GM21367 (cell line): ENCODE data around the gene KCNH1.

Experiments
- ATAC-seq: cut with Tn5 transposase; IDR thresholded peaks from one replicate; pipeline ENCODE4 v1.9.1; 2021; ENCODE audit not compliant: unreplicated experiment

KCNH1 gene

DNA sequence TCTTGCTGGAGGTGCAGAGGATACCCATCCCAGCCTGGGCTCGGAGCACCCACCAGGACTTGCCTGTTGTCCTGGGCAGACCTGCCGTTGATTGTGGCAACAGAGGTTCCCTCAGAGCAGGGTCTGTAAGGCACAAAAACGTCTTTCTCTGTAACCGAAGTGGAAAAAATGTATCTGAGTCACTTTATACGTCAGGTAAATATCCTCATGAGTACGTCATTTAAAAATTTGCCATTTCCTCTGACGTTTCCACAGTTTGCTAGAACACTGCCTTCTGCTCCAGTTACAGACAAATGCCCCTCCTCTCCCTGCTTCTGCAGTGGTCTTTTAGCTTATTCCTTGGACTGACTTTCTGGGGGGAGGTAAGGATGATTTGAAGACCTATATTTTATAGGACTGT is 478.4 kb downstream of the KCNH1 start:
- no peak for ATAC-seq

GRCh38 chr1:210654176-210654981 is 479.6 kb downstream of the KCNH1 start:
- ATAC-seq, result no peak

GRCh38 chr1:210653771-210654170 is 480.2 kb downstream of the KCNH1 start:
- no peak for ATAC-seq

DNA sequence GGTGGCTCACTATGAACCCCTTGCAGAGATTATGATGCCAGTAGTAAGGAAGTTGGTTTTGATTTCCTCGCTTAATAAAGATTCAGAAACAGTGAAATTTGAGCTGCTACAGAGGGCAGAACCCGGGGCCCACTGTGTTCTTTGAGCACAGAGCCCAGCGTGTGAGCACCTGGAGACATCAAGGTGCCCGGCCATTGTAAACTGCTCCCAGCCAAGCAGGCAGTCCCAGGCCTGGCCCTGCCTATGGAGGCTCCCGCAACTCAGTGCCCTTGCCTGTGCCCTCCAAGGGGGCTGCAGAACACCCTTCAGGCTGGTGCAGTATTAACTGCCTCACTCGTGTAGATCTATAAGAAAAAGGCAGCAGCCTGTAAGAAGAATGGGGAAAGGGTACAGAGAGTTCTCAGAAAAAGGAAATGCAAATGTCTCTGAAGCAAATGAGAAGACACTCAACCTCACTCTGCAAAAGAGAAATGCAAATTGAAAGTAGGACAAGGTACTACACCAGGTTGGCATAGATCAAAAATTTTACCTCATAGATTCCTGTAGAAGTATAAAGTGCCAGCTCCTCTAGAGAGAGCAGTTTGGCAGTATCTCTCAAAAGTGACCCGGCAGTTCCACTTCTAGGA is 481.5 kb downstream of the KCNH1 start:
- ATAC-seq, result no peak

DNA sequence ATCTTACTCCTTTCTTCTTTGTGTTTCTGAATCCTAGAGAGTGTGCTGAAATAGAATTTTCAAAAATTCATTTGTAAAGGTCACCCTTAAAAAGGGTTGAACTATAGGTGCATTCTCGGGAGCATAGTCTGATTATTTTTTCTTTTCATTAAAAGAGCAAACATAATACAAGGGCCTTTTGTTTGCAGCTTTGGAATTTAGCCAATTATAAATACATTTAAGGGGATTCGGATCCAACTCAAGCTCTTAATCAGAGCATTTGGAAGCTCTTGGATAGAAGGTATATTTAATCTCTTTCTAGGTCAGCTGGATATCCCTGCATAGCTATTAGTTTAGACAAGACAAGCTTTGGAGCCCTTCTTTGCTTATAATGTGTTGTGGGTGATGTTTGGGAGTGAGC is 483.5 kb downstream of the KCNH1 start:
- ATAC-seq, result no peak

GRCh38 chr1:210648588-210649269 is 485.2 kb downstream of the KCNH1 start:
- ATAC-seq, result no peak

GRCh38 chr1:210647406-210648333 is 486.3 kb downstream of the KCNH1 start:
- no peak for ATAC-seq

GRCh38 chr1:210646258-210646616 is 487.7 kb downstream of the KCNH1 start:
- ATAC-seq, result no peak

- ATAC-seq, result no peak
Measured at GRCh38 chr1:210645582-210646257, 488.2 kb downstream of the KCNH1 start.

GRCh38 chr1:210641582-210641981 is 492.4 kb downstream of the KCNH1 start:
- ATAC-seq, result no peak

DNA sequence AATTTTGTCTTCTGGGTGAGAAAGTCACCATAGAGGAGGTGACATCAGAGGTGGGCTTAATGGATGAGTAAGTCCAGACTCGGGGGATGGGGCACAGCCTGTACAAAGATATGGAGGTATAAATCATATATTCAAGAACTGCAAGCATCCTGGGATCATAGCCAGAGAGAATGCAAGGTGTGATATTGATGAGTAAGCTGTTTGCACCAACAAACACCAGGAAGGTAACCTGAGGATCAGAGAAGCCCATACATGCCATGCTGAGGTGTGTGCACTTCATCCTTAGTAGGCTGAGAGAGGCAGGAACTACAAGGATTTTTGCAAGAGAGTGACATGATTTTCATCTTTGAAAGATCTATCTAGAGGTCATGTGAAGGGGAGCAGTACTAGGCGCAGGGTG is 498.8 kb downstream of the KCNH1 start:
- no peak for ATAC-seq

- ATAC-seq, result no peak
Measured at GRCh38 chr1:210633636-210634035, 500.3 kb downstream of the KCNH1 start.

DNA sequence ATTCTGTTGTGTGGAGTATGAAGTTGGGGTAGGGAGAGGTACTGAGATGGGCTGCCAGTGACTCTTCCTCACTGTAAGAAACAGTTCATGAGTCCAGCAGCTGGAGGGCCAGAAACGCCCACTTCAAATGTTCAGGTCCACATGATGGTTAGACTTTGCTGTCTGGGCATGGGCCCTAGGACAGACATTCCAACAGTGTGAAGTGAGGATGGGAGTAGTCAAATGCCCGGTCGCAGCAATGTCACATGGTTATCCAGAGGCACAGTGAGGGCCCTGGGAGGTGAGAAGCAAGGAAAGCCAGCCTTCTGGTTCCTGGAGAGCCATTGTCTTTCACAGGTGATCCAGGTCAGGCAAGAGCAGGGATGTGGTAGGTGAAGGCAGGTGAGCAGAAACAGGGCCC is 500.8 kb downstream of the KCNH1 start:
- ATAC-seq, result no peak

DNA sequence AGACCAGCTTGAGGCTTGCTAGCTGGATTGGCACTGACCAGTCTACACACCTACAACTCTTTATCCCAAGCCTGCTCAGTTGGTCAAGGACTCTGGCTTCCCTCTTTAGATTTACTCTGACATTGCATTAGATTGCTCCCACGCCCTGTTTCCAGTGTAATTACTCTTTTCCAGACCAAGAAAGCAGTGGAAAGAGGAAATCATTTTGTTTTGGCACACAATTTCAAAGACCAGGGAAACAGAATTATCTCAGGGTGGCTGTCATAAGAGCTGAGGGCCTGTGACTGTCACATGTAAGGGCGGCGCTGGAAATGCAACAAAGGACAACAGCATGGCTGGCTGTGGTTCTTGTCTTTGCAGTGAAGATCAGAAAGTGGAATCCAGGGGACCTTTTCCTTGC is 502.5 kb downstream of the KCNH1 start:
- ATAC-seq, result no peak

DNA sequence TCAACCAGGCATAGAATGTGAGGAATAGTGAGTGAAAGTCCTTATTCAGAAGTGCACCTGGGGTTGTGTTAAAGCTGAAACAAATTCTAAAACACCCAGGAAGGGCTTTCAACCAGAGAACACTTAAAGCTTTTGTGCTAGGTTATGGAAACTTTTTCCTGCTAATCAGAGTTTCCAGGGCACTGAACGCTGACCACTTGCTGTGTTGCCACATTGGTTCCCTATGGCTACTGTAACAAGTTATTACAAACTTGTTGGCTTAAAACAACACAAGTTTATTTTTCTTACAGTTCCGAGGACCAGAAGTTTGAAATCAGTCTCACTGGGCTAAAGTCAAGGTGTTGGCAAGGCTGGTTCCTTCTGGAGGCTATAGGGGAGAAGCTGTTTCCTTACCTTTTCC is 504.7 kb downstream of the KCNH1 start:
- ATAC-seq, result no peak

DNA sequence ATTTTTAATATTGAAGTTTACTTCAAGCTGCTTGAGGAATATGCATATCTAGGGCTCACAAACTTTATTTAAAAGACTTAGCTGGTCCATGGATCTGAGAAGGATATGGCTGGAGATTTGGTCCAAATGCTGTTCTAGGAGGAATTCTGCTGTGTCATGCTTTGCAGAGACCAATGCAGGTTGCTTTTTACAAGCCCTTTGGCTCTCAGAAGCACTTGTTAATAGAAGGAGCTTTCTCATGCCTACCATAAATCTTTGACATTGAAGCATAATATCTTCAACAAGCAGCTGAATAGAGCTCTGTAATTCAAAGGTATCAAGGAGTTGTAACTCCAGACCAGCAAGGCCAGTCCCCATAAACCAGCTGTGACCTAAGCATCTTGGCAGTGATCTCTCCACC is 506.2 kb downstream of the KCNH1 start:
- ATAC-seq, result no peak
